CD4-positive, alpha-beta T cell treated with Interleukin-4 for 1 hour (primary cell): ENCODE results near the gene TRERF1.
A peak's percentile ranks its signal among the peaks of the same experiment; 100 is the strongest.
"Not testable (repeated sequence)": the region's sequence is repeated elsewhere in the genome, so short reads cannot be mapped to it uniquely, and the experiment has no call there.

Experiments
- DNase-seq, 2 donors: peaks; one replicate each; pipeline ENCODE4 v3.0.0-alpha.2; 2020 to 2022

The TRERF1 gene

DNA sequence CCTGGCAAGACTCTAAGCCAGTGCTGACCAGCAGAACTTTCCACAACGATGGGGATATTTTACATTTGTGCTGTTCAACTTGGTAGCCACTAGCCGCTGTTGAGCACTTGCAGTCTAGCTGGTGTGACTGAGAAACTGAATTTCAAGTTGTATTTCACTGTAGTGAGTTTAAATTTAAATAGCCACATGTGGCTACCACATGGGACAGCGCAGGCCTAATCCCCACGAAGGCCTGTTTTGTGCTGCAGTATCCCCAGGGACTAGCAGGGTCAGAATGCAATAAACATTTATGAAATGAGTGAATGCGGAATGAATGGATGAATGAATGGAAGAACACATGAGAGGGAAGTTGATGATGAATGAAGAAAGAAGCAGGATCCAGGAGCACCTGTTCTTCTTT, 115.8 kb downstream of the TRERF1 start:
- DNase-seq, result no peak

DNA sequence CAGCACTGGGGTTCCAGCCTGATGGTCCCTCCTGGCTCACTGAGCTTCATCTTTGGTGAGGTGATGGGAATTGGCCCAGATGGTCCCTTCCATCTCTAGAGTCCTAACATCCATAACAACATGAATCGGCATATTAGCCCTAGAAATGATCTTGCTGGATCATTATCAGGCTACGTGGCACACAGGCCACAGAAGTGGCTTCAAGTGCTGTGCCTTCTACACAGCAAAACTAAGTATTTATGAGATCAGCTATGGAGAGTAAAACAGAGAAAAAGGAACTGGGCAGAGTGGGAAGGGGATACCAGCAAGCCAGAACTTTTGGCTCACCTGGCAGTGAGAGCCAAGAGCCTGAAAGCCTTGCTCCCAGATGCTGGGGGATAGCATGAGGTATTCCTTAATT, 116.9 kb downstream of the TRERF1 start:
- DNase-seq, result no peak

DNA sequence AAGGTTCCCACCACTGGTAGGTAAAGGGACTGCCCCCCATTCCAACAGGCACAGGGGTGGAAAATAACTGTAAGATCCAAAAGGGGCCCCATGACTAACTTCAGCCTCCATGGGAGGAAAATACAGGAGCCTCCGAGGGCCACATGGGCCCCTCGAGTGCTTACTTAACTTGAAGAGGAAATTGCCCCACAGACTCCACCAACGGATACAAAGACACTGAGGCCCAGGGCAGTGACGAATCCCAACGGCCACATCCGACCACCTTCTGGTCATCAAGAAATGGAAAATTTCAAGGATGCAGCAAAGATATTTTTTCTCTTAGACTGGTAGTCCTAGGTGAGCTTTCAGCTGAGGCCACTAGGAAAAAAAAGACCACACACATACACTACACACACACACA, 118.1 kb downstream of the TRERF1 start:
- DNase-seq, result peak in 1 of 2 donors; percentile 16

DNA sequence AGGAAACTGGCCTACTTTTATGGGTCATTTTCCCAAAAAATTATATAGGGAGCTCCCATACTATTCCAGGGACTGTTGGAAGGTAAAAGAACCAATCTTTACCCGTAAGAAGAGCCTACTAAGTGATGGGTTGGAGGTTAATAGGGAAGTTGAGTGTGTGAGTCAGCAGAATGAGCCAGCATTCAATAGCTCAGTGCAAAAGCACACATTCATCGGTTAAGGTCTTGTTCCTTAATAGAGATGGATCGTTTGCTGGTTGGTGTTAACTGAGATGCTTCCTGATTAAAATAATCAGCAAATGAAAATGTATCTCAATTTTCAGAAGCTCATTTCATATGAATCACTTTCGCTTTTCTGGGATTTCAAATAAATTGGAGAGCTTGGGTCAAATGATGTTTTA, 118.8 kb downstream of the TRERF1 start:
- DNase-seq, result peak in 1 of 2 donors; percentile 23

DNA sequence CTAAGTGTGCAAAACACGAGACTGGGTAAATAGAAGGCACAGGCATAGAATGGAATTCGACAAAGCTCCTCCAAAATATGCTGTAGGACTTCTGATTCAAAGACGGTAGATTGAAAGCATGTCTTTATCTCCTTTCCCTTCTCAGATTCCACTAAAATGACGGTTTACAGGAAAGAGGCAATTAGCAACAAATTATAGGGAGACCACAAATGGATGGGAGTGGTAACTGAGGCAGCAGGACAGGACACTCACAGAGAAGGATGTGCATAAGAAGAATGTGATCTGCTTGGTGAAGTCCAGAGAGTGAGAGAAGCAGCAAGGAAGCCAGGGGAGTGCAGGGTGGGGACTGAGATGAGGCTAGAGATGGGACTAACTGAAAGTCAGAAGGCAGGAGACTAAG, 120.7 kb downstream of the TRERF1 start:
- DNase-seq, result no peak

DNA sequence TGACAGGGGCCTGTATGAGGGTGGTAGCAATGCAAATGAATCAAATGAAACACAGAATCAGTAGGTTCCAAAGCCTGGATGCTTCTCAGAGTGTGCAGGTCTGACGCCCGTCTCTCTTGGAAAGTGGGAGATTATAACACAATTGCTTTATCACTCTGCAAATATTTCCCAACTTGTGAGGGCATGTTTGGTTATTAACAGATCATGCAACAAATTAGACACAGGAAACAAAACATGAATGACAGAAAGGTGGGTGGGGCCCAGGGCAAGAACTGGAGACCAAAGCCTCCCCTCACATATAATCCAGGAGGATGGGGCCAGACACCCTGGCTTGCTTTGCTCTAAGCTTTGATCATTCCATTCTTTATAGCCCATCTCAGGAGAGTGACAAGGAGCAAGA, 125.5 kb downstream of the TRERF1 start:
- no peak for DNase-seq

DNA sequence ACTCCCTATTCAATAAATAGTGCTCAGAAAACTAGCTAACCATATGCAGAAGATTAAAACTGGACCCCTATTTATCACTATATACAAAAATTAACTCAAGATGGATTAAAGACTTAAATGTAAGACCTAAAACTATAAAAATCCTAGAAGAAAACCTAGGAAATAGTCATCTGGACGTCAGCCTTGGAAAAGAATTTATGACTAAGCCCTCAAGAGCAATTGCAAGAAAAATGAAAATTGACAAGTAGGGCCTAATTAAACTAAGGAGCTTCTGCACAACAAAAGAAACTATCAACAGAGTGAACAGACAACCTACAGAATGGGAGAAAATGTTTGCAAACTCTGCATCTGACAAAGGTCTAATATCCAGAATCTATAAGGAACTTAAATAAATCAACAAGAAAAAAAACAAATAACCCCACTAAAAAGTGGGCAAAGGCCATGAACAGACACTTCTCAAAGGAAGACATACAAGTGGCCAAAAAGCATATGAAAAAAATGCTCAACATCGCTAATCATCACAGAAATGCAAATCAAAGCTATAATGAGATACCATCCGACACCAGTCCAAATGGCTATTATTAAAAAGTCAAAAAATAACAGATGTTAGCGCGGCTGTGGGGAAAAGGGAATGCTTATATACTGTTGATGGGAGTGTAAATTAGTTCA, 126.9 kb downstream of the TRERF1 start:
- DNase-seq, result not testable (repeated sequence)

DNA sequence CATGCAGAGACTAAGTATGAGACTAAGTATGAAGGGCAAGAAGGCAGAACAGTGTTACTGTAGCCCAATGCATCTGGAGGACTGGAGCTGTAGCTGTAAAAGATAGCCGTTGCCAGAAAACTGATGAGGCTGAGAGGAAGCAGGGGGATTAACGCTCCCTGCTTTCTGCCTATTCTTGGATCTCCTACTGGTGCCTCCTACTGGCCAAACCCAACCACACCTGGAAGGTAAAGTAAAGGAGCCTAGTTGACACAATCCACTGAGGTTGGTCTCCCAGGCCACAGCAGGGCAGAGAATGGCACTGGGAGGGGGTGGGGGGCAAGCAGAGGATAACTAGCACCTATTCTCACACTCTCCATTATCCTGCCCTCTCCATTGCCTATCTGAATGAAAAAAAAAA, 129.1 kb downstream of the TRERF1 start:
- no peak for DNase-seq

DNA sequence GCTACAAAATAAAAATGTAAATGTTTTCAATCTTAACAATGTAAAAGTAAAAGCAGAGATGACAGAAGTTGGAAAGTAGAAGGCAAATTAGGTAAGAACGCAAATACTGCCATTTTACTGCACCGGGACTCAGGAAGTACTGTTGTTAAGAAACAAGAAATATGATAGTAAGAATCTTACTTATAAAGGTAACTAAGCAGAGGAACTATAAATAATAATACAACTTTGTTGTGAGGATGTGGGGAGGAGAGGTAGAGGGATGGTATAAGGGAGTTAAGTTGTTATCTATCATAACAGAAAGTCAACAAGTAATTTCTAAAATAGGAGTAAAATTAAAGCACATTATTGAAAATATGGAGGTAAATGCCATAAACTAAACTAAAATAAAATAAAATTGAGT, 129.8 kb downstream of the TRERF1 start:
- DNase-seq, result no peak

DNA sequence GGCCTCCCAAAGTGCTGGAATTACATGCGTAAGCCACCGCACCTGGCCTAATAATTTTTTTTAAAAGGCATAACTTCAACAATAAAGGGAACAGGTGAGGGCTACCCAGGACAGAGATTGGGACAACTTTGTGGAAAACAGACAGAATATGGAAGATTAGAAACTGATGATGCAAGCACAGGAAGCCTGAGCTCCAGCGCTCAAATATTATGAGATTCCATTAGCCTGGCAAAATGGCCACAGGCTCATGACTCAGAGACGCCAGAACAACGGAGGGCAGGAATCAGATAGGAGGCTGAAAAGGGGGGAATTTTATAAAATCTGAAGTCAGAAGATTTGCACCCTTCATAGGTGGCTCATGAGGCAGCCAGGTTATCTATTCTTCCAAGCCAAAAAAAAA, 131.0 kb downstream of the TRERF1 start:
- DNase-seq, result no peak

DNA sequence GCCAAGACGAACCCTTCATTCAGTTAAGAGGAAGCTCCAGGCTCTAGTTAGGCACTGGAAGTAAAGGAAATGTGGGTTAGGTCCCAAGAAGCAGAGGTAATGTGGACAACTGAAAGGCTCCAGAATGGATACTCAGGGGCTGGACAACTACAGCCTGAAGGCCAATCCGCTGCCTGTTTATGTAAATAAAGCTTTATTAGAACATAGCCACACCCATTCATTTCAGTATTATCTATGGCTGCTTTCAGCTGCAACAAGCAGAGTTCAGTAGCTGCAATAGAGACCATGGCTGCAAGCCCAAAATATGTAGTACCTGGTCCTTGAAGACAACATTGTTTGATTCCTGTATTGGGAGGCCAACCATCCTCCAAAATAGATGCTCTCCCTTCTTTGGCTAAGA, 133.2 kb downstream of the TRERF1 start:
- no peak for DNase-seq

DNA sequence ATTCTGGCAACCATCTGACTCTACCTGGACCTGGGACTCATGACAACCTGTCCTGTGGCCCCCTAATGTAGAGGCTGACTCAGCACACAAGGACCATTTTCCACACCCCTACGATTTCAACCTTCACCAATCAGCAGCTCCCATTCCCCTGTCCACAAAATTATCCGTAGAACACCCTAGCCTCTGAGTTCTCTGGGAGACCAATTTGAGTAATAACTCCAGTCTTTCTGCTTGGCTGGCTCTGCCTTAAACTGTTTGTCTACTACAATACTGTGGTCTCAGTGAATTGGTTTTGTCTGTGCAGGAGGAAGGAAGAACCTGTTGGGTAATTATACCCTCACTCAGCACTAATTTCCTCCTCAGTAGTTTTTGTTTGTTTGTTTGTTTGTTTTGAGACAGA, 134.7 kb downstream of the TRERF1 start:
- no peak for DNase-seq

DNA sequence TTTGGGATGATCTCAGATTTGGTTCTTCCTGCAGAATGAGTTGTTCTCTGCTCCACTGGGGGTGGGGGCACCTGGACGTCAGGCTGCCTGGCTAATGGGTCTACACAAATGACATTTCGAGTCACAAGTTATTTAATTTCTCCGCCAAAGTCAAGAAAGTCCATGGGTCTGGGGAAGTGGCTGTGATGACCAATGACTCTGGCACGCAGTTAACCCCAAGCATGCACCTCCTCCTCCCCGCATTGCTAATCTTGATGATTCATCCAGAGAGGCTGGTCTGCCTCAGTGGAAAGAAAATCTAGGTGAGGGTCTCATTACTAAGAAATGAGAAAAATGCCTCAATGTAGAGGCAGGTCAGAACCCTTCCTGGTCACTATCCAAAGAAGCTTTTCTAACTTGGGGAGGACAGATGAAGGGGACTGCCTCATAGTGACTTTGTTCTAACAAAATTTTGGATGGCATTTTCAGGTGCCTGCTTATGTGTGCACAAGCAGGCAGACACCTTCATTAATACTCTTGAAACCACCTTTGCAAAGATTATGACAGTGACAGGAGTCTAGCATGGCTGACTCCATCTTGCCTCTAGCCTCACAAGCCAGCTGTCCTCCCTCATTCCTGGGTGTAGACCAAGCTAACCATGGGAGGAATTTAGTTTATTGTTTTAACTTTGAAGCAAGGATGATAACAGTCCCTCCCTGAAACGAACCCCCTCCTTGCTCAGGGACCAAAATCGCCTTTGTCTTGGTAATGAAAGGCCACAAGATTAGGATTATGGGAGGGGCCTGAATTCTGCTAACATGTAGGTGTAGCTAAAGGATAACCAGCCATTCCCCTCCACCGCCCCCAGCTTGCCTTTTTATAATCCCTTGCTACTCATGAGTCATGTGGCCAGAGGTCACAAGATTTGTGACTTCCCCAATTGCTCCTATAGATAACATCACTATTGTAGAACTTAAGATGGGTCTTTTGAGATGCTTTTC, 135.4 kb downstream of the TRERF1 start:
- DNase-seq, result peak in 1 of 2 donors; percentile 53

DNA sequence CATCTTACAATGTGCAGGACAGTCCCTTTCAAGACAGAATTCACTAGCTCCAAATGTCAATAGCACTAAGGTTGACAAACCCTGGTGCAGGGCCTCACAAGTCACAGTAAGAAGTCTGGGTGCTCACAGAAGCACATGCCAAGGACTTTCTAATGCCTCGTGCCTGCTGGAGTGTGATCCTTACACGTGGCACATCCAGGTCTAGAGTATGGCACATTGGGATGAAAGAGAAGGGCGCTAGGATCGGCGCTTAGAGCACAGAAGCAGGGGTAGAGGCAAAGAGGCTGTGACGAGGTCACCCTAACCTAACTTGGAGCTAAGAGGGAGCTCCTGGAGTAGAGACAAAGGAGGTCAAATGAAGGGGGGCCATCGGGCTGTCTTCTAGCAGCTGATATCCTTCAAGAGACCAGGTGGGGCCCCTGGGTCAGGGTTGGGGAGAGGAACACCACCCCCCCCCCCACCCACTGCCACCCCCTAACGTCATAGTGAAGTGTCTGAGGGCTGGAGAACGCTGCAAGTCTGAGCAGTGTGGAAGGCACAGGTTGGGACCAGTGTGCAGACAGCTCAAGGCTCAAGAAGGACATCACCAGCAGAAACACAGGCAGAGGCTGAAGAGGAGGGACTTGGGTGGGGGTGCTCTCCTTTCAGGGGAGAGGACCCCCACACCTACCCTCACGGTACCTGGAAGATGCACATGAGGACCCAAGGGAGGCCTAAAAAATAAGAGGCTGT, 136.3 kb downstream of the TRERF1 start:
- DNase-seq, result no peak

DNA sequence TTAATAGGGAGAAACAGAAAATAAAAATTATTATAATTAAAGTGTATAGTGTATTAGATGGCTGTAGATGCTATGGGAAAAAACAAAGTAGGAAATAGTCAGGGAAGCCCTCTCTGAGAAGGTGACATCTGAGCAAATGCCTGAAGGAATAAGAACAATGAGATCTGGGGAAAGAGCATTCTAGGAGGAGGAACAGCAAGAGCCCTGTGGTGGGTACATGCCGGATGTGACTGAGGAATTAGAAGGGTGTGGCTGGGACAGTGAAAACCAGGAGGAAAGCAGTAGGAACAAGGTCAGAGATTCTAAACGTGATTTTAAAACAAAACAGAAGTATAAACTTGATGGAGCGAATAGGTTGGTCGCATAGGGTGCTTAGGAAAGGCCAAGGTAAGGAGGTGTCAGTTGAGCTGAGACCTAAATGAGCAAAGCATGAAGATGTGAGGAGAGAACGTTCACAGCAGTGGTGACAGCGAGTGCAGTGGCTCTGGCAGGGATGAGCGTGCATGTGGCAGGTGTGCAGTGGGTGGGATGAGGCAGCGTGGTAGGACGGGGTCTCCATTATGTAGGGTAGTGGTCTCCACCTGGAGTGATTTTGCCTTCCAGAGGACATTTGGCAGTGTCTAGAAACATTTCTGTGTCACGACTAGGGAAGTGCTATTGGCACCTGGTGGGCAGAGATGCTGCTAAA, 137.0 kb downstream of the TRERF1 start:
- DNase-seq, result no peak

DNA sequence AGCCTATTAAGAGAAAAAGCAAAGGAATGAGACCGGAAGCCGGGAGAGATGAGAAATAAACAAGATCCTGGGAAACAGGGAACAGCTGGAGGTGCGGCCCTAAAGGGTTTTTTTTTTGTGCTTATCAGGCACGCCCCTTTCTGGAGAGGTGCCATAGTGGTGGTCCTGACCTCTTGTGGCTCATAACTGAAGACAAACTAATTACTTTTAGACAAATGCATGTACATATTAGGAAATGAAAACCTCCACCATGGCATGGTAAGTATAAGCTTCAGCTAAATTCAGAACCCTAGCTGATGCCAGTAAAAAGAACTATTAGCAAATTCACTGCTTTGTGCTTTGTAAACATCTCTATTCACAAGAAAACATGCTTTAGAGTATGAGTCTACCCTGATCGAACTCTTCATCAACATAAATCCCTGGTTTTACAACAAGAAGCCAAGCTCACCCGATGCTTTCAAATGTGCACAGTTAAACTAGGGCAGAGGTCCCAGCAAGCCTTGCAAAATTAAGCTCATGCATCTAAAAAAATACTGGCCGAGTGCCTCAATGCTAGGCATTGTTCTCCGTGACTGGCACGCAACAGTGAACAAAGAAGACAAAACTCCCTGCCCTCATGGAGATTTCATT, 137.7 kb downstream of the TRERF1 start:
- no peak for DNase-seq

DNA sequence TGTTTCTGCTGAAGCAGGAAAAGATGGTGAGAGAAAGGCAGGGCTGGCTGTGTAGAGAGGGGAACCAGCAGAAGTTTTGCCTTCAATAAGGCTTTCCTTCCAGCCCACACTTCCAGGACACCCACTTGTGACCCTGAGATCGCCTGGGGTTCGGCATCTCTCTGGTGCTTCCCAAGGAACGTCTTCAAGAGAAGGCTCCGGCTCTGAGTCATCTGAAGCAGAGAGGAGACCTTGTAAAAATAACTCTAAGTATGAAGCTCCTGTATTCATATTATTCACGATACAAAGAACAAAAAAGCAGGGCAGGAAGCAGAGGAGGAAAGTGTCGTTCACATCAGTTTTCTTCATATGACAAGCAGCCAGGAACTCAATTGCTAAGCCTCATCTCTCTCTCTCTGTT, 138.7 kb downstream of the TRERF1 start:
- DNase-seq, result no peak

DNA sequence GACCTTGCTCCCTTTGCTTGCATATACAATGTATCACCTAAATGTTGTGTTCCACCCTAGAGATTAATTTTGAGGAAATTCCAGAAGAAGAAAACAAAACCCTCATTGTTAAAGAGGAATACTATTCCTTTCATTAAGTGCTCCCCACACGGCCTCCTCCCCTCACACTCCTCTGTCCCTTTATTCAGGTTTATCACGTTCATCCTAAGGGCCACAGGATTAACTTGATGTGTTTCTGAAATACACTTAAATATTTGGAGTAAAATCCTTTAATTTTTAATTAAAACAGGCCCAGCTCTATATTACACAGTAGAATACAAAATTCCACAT, 144.6 kb downstream of the TRERF1 start:
- DNase-seq, result no peak

DNA sequence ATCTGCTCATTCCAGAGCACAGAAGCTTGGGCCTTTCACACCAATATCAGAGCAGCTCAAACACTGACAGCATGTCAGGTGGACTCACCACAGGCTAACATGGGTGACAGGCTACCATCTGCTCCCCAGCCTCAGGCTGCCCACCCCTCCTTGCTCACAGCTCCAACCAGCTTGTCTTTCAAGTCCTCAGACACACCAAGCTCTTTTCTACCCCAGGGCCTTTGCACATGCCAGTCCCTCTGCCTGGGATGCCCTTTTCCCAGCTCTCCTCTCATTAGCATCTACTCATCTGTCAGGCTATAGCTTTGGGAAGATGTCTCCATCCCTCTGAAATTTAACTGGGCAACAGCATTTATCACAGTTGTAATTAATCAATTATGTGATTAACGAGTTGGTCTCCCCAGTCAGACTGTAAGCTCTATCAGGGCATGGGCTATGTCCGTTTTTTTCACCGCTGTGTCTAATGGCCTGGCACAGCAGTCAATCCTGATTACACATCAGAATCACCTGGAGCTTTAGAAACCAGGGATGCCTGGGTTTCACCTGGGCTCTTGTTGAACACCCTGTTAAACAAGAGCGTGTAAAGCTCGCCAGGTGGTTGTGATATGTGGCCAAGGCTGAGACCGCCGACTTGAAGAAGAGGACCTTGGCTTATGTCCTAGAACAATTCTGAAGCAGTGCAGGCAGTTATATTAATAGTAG, 145.1 kb downstream of the TRERF1 start:
- DNase-seq, result no peak

DNA sequence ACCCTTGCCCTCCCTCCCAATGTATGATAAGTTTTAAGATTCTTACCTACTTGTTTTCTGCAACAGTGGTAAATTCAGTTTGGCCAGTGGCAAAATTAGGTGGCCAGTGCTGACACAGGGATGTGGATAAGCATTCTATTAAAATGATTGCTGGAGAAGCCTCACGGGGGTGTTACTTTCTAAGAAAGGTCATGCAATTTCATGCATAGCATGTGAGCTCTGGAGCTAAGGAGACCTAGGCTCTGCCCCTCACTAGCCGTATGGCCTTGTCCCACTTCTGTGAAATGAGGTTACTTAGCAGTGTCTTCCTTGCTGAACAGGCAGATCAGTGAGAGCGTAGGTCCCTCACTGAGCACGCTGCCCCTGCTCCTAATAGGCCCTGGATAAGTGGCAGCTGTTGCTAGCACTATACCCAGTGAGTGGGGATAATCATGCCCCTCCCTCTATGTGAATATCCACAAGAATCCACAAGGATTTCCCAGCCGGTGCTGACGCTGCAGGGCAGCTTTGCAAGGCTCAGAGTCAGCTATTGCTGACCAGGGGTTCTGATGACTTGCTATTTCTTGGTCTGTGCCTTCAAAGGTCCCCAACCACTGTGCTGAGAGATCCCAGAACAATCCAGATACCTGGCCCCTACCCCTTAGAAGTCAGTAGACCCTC, 147.5 kb downstream of the TRERF1 start:
- DNase-seq, result no peak

DNA sequence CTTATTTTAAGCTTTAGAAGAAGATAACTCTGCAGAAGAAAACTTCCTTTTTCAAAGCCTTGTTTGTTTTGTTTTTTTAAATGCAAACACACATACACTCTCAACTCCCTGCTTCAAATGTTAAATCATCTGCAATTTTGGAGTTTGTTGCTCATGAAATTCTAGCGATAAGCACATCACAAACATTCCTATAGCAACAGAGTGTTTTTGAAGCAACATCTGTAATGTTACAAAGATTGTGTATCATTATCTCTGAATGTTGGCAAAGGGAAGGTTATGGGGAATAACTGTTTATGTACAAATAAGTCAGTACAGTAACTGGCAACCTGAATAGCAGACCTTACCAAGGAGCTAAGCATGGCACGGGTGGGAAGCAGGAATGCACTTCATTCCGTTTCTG, 149.3 kb downstream of the TRERF1 start:
- DNase-seq, result no peak
